K562 (cell line): ENCODE measurements around the gene ABCG5. TPM values are rescaled to one million over a fixed set of nuclear protein-coding genes. Genes with fewer than 3 reads are reported as not detected.

Experiments
- BRCA1 ChIP-seq, 2 experiments: fragments of 450-650 bp in 1 of 2; sonication (generic) in 1 of 2; formaldehyde crosslinking in 1 of 2; IDR thresholded peaks; 2 replicates each; pipeline versions ENCODE4 v1.5.0 to v1.6.1; 2017 to 2020; ENCODE audit warnings: mild to moderate bottlenecking in 1 of 2, missing genetic modification reagents in 1 of 2
- MCM7 ChIP-seq, 2 experiments: fragments of 450-650 bp; IDR thresholded peaks; 2 replicates each; pipeline ENCODE4 v1.6.1; 2016 to 2018
- POLR2B ChIP-seq: fragments of 450-650 bp; IDR thresholded peaks from 2 replicates; pipeline ENCODE4 v1.6.1; 2018; ENCODE audit warnings: low read depth; ENCODE audit not compliant: partially characterized antibody
- TAF9B ChIP-seq: fragments of 450-650 bp; IDR thresholded peaks from 2 replicates; pipeline ENCODE4 v1.6.1; 2018; ENCODE audit warnings: mild to moderate bottlenecking; ENCODE audit not compliant: partially characterized antibody
- polyA plus RNA-seq, 8 experiments: library from polyadenylated mRNA; depleted of rRNA in 4 of 8; stranded (reverse) in 5 of 8; unstranded in 3 of 8; fragments of >200 nt; fragmentation: Nextera tagmentation in 2 of 8; fragmentation: Illumina TruSeq in 1 of 8; extraction: Ambion mirVana in 2 of 8; extraction: Trizol in 1 of 8; gene quantifications; 2 replicates each; pipeline versions ENCODE4 v1.2.1 to v1.2.3, GENCODE V29; 2011 to 2014; ENCODE audit warnings: inconsistent platforms in 1 of 8, missing spikeins in 1 of 8
- total RNA-seq, 7 experiments: library from RNA; depleted of rRNA in 6 of 7; stranded (reverse); fragments of >200 nt in 6 of 7; fragmentation: Illumina TruSeq in 2 of 7; extraction: Trizol in 2 of 7; gene quantifications; 2 replicates each; pipeline versions ENCODE4 v1.2.1 to v1.2.3, GENCODE V29; 2011 to 2021; ENCODE audit warnings: low replicate concordance in 1 of 7
- TF ChIP-seq, protein P1 (sequence below): sonication (generic); formaldehyde crosslinking; IDR thresholded peaks from 2 replicates; pipeline ENCODE4 v1.8.1; 2023; ENCODE audit warnings: mild to moderate bottlenecking, missing genetic modification reagents
- TF ChIP-seq, protein P2 (sequence below): fragments of 450-650 bp; conservative IDR thresholded peaks from 2 replicates; pipeline ENCODE4 v1.6.1; 2016; ENCODE audit warnings: missing genetic modification characterization, low read depth, mild to moderate bottlenecking, control low read depth, missing compliant biosample characterization
- TF ChIP-seq, protein P3 (sequence below): fragments of 250-450 bp; sonication (Bioruptor Pico); IDR thresholded peaks from 2 replicates; pipeline ENCODE4 v1.5.0; 2021; ENCODE audit warnings: mild to moderate bottlenecking, moderate library complexity

ABCG5 gene
- total and polyA plus RNA-seq, 9 of the 15 experiments (the other 6 are each of a cell fraction or from before 2014, with no cell fraction given), result 0.01 TPM; not detected in 7

DNA sequence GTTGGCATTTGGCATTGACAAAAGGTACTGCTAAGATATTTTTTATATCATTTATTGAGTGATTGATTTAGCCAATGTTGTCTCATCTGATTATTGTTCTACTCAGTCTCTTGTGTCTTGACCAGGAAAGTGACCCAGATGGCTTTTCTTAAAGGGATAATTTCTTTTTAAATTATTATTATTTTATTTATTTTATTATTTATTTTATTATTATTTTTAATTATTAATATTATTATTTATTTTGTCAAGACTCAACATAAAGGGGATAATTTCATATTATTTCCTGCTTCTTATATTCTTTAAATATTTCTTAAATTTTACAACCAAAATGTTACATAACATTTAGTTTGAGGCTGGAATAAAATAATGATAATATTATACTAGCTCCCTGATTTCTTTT lies 37.7 kb downstream of the ABCG5 start (continued):
- TF ChIP-seq, protein P1, sequence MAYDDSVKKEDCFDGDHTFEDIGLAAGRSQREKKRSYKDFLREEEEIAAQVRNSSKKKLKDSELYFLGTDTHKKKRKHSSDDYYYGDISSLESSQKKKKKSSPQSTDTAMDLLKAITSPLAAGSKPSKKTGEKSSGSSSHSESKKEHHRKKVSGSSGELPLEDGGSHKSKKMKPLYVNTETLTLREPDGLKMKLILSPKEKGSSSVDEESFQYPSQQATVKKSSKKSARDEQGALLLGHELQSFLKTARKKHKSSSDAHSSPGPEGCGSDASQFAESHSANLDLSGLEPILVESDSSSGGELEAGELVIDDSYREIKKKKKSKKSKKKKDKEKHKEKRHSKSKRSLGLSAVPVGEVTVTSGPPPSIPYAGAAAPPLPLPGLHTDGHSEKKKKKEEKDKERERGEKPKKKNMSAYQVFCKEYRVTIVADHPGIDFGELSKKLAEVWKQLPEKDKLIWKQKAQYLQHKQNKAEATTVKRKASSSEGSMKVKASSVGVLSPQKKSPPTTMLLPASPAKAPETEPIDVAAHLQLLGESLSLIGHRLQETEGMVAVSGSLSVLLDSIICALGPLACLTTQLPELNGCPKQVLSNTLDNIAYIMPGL (CRISPR knock-in tag), result no peak
- no peak for TF ChIP-seq BRCA1 (IDR thresholded peaks at IDR 0.05)
- TF ChIP-seq BRCA1 (CRISPR knock-in tag; IDR thresholded peaks at IDR 0.05), result no peak
- TF ChIP-seq, protein P2, sequence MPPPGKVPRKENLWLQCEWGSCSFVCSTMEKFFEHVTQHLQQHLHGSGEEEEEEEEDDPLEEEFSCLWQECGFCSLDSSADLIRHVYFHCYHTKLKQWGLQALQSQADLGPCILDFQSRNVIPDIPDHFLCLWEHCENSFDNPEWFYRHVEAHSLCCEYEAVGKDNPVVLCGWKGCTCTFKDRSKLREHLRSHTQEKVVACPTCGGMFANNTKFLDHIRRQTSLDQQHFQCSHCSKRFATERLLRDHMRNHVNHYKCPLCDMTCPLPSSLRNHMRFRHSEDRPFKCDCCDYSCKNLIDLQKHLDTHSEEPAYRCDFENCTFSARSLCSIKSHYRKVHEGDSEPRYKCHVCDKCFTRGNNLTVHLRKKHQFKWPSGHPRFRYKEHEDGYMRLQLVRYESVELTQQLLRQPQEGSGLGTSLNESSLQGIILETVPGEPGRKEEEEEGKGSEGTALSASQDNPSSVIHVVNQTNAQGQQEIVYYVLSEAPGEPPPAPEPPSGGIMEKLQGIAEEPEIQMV, result no peak
- TF ChIP-seq, protein P3, sequence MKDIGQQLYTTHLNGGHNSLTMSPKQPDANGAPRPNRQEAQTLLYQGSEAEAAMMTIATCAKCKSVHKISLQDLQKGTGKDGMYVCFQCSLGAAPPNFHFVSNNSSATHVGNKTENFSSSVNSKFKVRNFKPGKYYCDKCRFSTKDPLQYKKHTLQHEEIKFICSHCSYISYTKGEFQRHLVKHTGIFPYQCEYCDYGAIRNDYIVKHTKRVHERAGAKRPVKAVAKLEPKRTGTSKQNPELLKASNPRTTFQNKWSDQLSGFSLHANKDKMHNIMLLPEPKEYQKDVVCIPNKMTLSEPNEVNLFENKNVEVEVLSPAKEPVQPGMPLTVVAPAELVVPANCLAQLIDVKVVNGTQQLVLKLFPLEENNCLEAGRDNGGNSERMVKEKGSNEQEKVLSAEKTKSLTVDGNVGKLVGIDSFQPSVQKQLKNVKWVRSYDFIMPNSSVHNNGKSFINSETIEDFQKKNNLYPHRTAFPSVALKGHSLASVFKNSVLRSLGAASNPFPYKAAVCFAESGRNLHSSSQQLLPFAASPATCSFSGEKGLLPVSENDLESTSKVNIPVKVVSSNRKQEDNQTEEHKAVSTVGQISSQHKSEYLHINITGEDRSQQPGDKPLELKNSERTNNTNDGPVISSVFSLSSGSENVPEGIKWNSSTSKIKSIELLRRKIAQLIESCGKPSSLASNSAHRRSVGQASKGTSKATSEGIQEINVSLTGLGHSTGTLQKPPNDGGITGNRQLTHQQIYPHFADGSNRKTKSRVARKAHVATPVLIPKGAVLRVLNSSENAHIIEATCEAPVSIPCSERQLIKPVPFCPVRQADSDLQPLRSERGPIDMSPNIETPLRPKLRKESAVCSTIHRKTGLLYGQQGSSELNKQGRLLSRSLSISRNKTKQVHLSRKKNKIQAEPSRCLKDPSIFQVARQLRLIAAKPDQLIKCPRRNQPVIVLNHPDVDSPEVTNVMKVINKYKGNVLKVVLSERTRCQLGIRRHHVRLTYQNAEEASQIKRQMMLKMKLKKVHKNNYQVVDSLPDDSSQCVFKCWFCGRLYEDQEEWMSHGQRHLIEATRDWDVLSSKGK (CRISPR knock-in tag), result no peak
- no peak for TF ChIP-seq MCM7 (IDR thresholded peaks at IDR 0.05)
- TF ChIP-seq POLR2B, result no peak
- no peak for TF ChIP-seq TAF9B
- TF ChIP-seq, all 486 proteins: peak for 0
